Measurements from ENCODE around the gene SHISA6.
"Not testable (repeated sequence)": the region's sequence is repeated elsewhere in the genome, so short reads cannot be mapped to it uniquely, and the experiment has no call there.

SHISA6 gene

DNA sequence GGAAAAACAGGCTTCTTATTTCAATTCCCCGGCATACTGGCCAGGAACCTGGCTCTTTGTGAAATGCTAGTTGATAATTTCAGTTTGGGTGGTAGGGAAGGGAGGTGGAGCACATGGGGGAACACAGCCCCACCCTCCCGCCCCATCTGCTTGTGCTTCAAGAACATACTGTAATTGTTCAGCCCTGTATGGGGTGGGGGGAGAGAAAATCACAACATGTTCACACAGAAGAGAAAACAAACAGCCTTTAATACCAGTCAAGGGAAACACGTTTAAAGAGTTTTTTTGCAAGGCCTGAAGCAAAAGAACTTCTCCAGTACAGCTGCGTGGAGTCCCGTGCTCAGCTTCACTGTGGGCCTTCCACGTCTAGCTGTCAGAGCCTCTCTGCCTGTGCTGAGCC, 59.7 kb downstream of the SHISA6 start:
- Histone ChIP-seq H3K27ac (ENCODE audit: low read depth, low read length, poor library complexity, severe bottlenecking) (no peak overlapping the region), H3K27me3 (ENCODE audit: insufficient read depth, low read length) (no peaks in the 10 kb centered on the region), H3K4me1 (ENCODE audit: insufficient read depth, low read length, severe bottlenecking) (no peaks in the 10 kb centered on the region), H3F3A (ENCODE audit: insufficient read depth, low read length) (no peaks in the 10 kb centered on the region), H3K9me2 (ENCODE audit: low read depth, low read length) (no peaks in the 10 kb centered on the region), H3K9ac (ENCODE audit: low read length) (no peak overlapping the region), H3K9me3 (ENCODE audit: low read length) (no peaks in the 10 kb centered on the region), H3K79me2 (ENCODE audit: insufficient read depth, low read length) (no peaks in the 10 kb centered on the region), H3K4me2 (ENCODE audit: low read length) (no peak overlapping the region), H3K4me3 (ENCODE audit: low read depth, low read length, poor library complexity, severe bottlenecking) (no peak overlapping the region), H3K36me3 (ENCODE audit: insufficient read depth, low read length) (no peaks in the 10 kb centered on the region), H4K20me1 (ENCODE audit: insufficient read depth, low read length) (no peaks in the 10 kb centered on the region), H2AFZ (ENCODE audit: low read length) (no peak overlapping the region)
- no peak for TF ChIP-seq EZH2 (IDR thresholded peaks at IDR 0.05; ENCODE audit: borderline replicate concordance, low read length)
- TF ChIP-seq, protein P1, sequence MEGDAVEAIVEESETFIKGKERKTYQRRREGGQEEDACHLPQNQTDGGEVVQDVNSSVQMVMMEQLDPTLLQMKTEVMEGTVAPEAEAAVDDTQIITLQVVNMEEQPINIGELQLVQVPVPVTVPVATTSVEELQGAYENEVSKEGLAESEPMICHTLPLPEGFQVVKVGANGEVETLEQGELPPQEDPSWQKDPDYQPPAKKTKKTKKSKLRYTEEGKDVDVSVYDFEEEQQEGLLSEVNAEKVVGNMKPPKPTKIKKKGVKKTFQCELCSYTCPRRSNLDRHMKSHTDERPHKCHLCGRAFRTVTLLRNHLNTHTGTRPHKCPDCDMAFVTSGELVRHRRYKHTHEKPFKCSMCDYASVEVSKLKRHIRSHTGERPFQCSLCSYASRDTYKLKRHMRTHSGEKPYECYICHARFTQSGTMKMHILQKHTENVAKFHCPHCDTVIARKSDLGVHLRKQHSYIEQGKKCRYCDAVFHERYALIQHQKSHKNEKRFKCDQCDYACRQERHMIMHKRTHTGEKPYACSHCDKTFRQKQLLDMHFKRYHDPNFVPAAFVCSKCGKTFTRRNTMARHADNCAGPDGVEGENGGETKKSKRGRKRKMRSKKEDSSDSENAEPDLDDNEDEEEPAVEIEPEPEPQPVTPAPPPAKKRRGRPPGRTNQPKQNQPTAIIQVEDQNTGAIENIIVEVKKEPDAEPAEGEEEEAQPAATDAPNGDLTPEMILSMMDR (IDR thresholded peaks at IDR 0.05; ENCODE audit: low read length), result no peak

DNA sequence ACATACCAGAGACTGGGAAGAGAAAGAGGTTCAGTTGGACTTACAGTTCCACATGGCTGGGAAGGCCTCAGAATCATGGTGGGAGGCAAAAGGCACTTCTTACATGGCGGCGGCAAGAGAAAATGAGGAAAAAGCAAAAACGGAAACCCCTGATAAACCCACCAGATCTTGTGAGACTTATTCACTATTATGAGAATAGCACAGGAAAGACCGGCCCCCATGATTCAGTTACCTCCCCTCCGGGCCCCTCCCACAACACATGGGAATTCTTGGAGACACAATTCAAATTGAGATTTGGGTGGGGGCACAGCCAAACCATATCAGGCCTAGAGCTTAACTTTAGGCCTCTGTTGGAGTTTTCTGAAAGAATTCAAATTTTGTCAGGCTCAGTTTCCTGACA, 60.9 kb downstream of the SHISA6 start:
- H3F3A ChIP-seq (ENCODE audit: insufficient read depth, low read length); H3K4me3 ChIP-seq (ENCODE audit: low read depth, low read length, poor library complexity, severe bottlenecking); H3K27me3 ChIP-seq (ENCODE audit: insufficient read depth, low read length); H4K20me1 ChIP-seq (ENCODE audit: insufficient read depth, low read length); H3K9ac ChIP-seq (ENCODE audit: low read length); H3K4me1 ChIP-seq (ENCODE audit: insufficient read depth, low read length, severe bottlenecking); H3K4me2 ChIP-seq (ENCODE audit: low read length); H3K27ac ChIP-seq (ENCODE audit: low read depth, low read length, poor library complexity, severe bottlenecking); H2AFZ ChIP-seq (ENCODE audit: low read length); H3K79me2 ChIP-seq (ENCODE audit: insufficient read depth, low read length); H3K36me3 ChIP-seq (ENCODE audit: insufficient read depth, low read length); H3K9me2 ChIP-seq (ENCODE audit: low read depth, low read length); H3K9me3 ChIP-seq (ENCODE audit: low read length): not testable (repeated sequence)

DNA sequence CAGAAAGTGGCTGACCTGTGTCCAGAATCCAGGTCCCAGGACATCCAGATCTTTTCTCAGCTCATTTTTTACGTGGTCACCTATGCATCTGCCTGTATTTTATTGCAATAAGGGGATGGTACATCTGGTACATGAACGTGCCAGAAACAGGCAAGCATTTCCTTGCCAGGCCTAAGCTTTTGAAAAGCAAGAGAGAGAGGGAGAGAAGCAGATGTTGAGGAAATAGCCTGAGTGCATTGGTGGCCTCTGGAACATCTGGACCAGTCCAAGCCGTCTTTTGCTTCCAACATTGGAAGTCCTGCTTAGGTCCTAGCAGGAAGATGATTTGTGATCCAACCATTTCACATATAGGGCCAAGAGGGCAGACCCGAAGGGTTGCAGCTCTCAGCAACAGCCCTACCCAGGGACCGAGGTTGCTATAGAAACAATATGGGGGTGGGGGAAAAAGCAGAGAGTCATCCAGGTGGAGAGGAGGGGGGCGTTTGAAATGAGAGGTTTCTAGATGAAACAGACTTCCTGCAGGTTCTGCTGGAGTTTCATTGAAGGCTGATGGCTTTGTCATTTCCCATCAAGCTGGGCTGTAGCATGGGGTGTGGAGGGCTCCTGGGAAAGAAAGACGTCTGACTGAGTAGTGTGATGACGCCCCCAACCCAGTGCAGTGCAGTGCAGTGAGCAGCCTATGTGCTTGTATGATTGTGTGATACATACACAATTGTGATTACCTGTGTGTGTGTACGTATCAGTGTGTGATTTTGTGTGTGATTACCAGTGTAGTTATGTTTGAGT, 61.6 kb downstream of the SHISA6 start:
- Histone ChIP-seq H3F3A (ENCODE audit: insufficient read depth, low read length) (no peaks in the 10 kb centered on the region), H2AFZ (ENCODE audit: low read length) (no peak overlapping the region), H3K4me2 (ENCODE audit: low read length) (no peak overlapping the region), H3K9me2 (ENCODE audit: low read depth, low read length) (no peaks in the 10 kb centered on the region), H3K27ac (ENCODE audit: low read depth, low read length, poor library complexity, severe bottlenecking) (no peak overlapping the region), H3K4me3 (ENCODE audit: low read depth, low read length, poor library complexity, severe bottlenecking) (no peak overlapping the region), H4K20me1 (ENCODE audit: insufficient read depth, low read length) (no peaks in the 10 kb centered on the region), H3K79me2 (ENCODE audit: insufficient read depth, low read length) (no peaks in the 10 kb centered on the region), H3K9ac (ENCODE audit: low read length) (no peak overlapping the region), H3K36me3 (ENCODE audit: insufficient read depth, low read length) (no peaks in the 10 kb centered on the region), H3K27me3 (ENCODE audit: insufficient read depth, low read length) (no peaks in the 10 kb centered on the region), H3K4me1 (ENCODE audit: insufficient read depth, low read length, severe bottlenecking) (no peaks in the 10 kb centered on the region), H3K9me3 (ENCODE audit: low read length) (no peaks in the 10 kb centered on the region)
- TF ChIP-seq, protein P1 (IDR thresholded peaks at IDR 0.05; ENCODE audit: low read length), result no peak
- TF ChIP-seq EZH2 (IDR thresholded peaks at IDR 0.05; ENCODE audit: borderline replicate concordance, low read length), result no peak
